Activated naive CD8-positive, alpha-beta T cell treated with anti-CD3 and anti-CD28 coated beads, Interleukin-2, amount 10 ng/mL, durations not matched to agents 7 days and 5 days (primary cell): Measurements from ENCODE around the gene DLG2. TPM values are rescaled to one million over a fixed set of nuclear protein-coding genes. Genes with fewer than 3 reads are reported as not detected.

Experiments
- ATAC-seq: fragments of 150-1000 bp; cut with Tn5 transposase; one replicate; pipeline ENCODE4 v1.10.0; 2021; ENCODE audit warnings: low read depth, moderate library complexity
- POLR2A ChIA-PET: fragments of 350-600 bp; sonication (Branson Sonifier 250); formaldehyde crosslinking; loops from one replicate; lab custom pipeline; 2021; ENCODE audit warnings: antibody characterized with exemption; lab: Charles Lee
- DNase-seq: peaks from one replicate; pipeline ENCODE4 v3.0.0; 2021
- H3K27ac Mint-ChIP-seq: one replicate; pipeline ENCODE4 v1.8.0; 2022; ENCODE audit warnings: mild to moderate bottlenecking, mixed read lengths
- H3K27me3 Mint-ChIP-seq: one replicate; pipeline ENCODE4 v1.8.0; 2022; ENCODE audit warnings: mild to moderate bottlenecking, moderate library complexity, mixed read lengths
- H3K36me3 Mint-ChIP-seq: one replicate; pipeline ENCODE4 v1.8.0; 2021; ENCODE audit warnings: mild to moderate bottlenecking, mixed read lengths
- H3K4me1 Mint-ChIP-seq: one replicate; pipeline ENCODE4 v1.8.0; 2021; ENCODE audit warnings: mixed read lengths
- H3K4me3 Mint-ChIP-seq: one replicate; pipeline ENCODE4 v1.8.0; 2022; ENCODE audit warnings: mild to moderate bottlenecking, moderate library complexity, mixed read lengths
- H3K9me3 Mint-ChIP-seq: one replicate; pipeline ENCODE4 v1.8.0; 2021; ENCODE audit warnings: mixed read lengths
- total RNA-seq, 2 experiments: library from RNA; stranded (reverse); gene quantifications; one replicate each; pipeline ENCODE4 v1.2.3, GENCODE V29; 2021

The DLG2 gene
- total RNA-seq, 2 experiments from 2014 or later: 2.6 to 3.4 TPM

DNA sequence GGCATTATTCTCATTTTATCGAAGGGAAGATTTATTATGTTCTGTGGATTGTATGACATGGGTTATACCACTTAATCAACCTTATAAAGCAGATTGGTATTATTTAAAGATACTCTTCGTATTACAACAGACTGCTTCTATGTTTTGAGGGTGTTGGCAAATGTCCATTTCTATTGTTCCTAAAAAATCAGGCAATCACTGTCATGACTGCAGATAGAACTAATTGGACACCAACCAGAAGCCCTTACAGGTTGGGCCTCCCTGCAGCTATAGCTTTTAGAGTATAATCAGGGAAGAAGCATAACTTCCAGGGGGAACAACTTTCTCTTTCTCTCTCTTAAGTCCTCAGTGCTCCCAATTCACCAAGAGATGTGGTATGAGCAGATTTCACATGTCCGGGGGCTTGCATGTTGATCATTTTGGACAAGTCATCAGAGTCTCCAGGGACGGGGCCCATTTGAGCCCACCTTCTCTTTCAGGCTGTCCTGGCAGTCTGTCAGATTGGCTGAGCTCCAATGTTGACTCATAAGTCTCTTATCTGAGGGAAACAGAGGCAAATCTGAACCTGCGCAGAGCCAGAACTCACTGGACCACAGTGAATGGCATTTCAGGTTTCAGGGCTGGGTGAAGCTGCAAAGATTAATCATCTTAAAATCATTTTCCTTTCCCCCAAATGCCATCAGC, 2077.0 kb downstream of the DLG2 start:
- H3K4me3 Mint-ChIP-seq: no peak overlapping the region
- H3K27ac Mint-ChIP-seq: no peak overlapping the region
- H3K36me3 Mint-ChIP-seq: no peaks in the 10 kb centered on the region
- ATAC-seq (no peak), DNase-seq (no peak)
- H3K27me3 Mint-ChIP-seq: no peaks in the 10 kb centered on the region
- no peaks in the 10 kb centered on the region for H3K9me3 Mint-ChIP-seq
- POLR2A ChIA-PET: no interaction called here
- H3K4me1 Mint-ChIP-seq: no peaks in the 10 kb centered on the region

- Mint-ChIP-seq H3K27me3 (no peaks in the 10 kb centered on the region), H3K36me3 (no peaks in the 10 kb centered on the region), H3K9me3 (no peaks in the 10 kb centered on the region), H3K4me3 (no peak overlapping the region), H3K4me1 (no peaks in the 10 kb centered on the region), H3K27ac (no peak overlapping the region)
- POLR2A ChIA-PET: no interaction called here
- no peak for DNase-seq
- no peak for ATAC-seq
These were observed 2080.8 kb downstream of the DLG2 start for GRCh38 chr11:83546368-83546767.

GRCh38 chr11:83545494-83546260, 2081.5 kb downstream of the DLG2 start:
- H3K27me3 Mint-ChIP-seq: no peaks in the 10 kb centered on the region
- no peaks in the 10 kb centered on the region for H3K9me3 Mint-ChIP-seq
- no peak for DNase-seq
- no peak overlapping the region for H3K27ac Mint-ChIP-seq
- no peak for ATAC-seq
- POLR2A ChIA-PET: no interaction called here
- no peak overlapping the region for H3K4me3 Mint-ChIP-seq
- H3K4me1 Mint-ChIP-seq: no peaks in the 10 kb centered on the region
- no peaks in the 10 kb centered on the region for H3K36me3 Mint-ChIP-seq

- H3K36me3 Mint-ChIP-seq: no peaks in the 10 kb centered on the region
- no peak overlapping the region for H3K27ac Mint-ChIP-seq
- H3K9me3 Mint-ChIP-seq: no peaks in the 10 kb centered on the region
- POLR2A ChIA-PET: no interaction called here
- H3K4me3 Mint-ChIP-seq: no peak overlapping the region
- ATAC-seq (no peak), DNase-seq (no peak)
- no peaks in the 10 kb centered on the region for H3K4me1 Mint-ChIP-seq
- no peaks in the 10 kb centered on the region for H3K27me3 Mint-ChIP-seq
These were observed 2082.3 kb downstream of the DLG2 start for GRCh38 chr11:83544846-83545245.

DNA sequence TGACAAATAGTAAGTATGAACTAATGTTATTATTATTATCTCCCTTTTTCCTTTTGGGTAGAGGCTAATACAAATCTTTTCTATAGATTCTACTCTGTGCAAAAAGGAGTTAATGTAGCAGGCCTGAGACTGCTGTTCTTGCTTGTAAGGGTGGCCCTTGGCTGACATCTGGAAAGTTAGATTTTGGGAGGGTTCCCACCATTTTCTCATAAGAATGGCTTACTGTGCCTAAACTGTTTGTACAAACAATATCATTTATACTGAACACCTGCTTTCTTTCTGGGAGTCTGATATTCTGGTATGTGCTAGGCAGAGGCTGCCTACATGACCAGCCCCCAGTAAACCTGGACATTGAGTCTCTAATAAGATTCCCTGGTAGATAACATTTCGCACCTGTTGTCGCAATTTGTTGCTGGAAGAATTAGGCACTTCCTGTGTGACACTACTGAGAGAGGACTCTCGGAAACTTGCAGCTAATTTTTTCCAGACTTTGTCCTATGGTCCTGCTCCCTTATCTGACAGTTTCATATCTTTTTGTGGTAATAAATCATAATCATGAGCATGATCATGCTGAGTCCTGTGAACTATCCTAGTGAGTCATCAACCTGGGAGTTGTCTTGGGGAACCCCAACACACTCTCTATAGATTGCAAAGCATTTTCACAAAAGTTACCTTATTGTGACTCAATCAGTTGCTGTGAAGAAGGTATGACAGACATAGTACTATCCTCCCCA, 2083.3 kb downstream of the DLG2 start:
- H3K27ac Mint-ChIP-seq: no peak overlapping the region
- no peaks in the 10 kb centered on the region for H3K9me3 Mint-ChIP-seq
- POLR2A ChIA-PET: no interaction called here
- DNase-seq (no peak), ATAC-seq (no peak)
- H3K4me3 Mint-ChIP-seq: no peak overlapping the region
- no peaks in the 10 kb centered on the region for H3K27me3 Mint-ChIP-seq
- H3K36me3 Mint-ChIP-seq: no peaks in the 10 kb centered on the region
- no peaks in the 10 kb centered on the region for H3K4me1 Mint-ChIP-seq

DNA sequence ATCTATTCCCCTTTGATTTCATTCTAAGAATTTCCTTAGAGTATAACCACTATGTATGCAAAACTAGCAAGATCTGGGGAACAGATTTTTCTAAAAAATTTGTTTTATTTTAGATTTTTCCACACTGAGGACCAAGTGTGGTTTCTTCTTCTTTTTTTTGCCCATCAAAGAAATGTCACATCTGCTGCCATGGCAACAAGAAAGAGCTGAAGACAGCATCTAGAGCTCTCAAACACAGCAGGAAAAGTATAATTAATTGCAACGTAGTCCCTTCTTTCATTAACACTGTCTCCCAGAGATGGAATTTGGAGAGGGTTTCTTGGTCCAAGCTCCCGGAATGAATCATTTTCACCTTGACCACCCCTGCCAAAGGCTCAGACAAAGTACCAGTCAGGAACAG, 2084.3 kb downstream of the DLG2 start:
- Mint-ChIP-seq H3K4me3 (no peak overlapping the region), H3K36me3 (no peaks in the 10 kb centered on the region), H3K4me1 (no peaks in the 10 kb centered on the region), H3K27ac (no peak overlapping the region), H3K27me3 (no peaks in the 10 kb centered on the region), H3K9me3 (no peaks in the 10 kb centered on the region)
- DNase-seq (no peak), ATAC-seq (no peak)
- POLR2A ChIA-PET: no interaction called here

- ATAC-seq (no peak), DNase-seq (no peak)
- H3K36me3 Mint-ChIP-seq: no peaks in the 10 kb centered on the region
- POLR2A ChIA-PET: no interaction called here
- no peaks in the 10 kb centered on the region for H3K27me3 Mint-ChIP-seq
- H3K27ac Mint-ChIP-seq: no peak overlapping the region
- H3K9me3 Mint-ChIP-seq: no peaks in the 10 kb centered on the region
- H3K4me3 Mint-ChIP-seq: no peak overlapping the region
- no peaks in the 10 kb centered on the region for H3K4me1 Mint-ChIP-seq
These were observed 2086.4 kb downstream of the DLG2 start for GRCh38 chr11:83540728-83541127.

GRCh38 chr11:83540112-83540675, 2086.9 kb downstream of the DLG2 start:
- Mint-ChIP-seq H3K36me3 (no peaks in the 10 kb centered on the region), H3K4me1 (no peaks in the 10 kb centered on the region), H3K4me3 (no peak overlapping the region), H3K27me3 (no peaks in the 10 kb centered on the region), H3K9me3 (no peaks in the 10 kb centered on the region), H3K27ac (no peak overlapping the region)
- no peak for DNase-seq
- ATAC-seq: no peak
- POLR2A ChIA-PET: no interaction called here

DNA sequence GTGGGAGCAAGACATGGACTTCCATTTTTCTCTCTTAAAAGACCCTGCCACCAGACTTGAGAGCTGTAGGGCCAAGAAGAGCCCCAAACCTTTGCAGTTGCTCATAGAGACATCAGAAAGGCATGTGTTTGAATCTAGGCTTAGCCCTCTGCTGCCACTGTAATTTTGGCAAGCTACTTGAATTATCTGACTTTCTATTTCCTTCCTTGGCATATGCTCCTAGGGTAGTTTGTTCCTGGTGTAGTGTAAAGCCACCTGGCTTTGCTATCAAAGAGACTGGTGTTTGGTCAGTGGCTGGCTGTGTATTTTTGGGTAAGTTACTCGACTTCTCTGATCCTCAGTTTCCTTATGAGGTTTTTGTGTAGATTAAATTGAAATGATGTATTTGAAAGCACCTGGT, 2088.9 kb downstream of the DLG2 start:
- H3K4me3 Mint-ChIP-seq: no peak overlapping the region
- no peaks in the 10 kb centered on the region for H3K4me1 Mint-ChIP-seq
- no peaks in the 10 kb centered on the region for H3K27me3 Mint-ChIP-seq
- no peaks in the 10 kb centered on the region for H3K9me3 Mint-ChIP-seq
- DNase-seq: no peak
- POLR2A ChIA-PET: no interaction called here
- H3K27ac Mint-ChIP-seq: no peak overlapping the region
- H3K36me3 Mint-ChIP-seq: no peaks in the 10 kb centered on the region
- ATAC-seq: no peak

GRCh38 chr11:83537131-83537610, 2090.0 kb downstream of the DLG2 start:
- Mint-ChIP-seq H3K27me3 (no peaks in the 10 kb centered on the region), H3K27ac (no peak overlapping the region), H3K4me1 (no peaks in the 10 kb centered on the region), H3K9me3 (no peaks in the 10 kb centered on the region), H3K4me3 (no peak overlapping the region), H3K36me3 (no peaks in the 10 kb centered on the region)
- ATAC-seq (no peak), DNase-seq (no peak)
- POLR2A ChIA-PET: no interaction called here

- Mint-ChIP-seq H3K36me3 (no peaks in the 10 kb centered on the region), H3K27ac (no peak overlapping the region), H3K4me1 (no peaks in the 10 kb centered on the region), H3K9me3 (no peaks in the 10 kb centered on the region), H3K4me3 (no peak overlapping the region), H3K27me3 (peaks cover 4% of the 10 kb centered on the region)
- POLR2A ChIA-PET: interaction anchor here (0.5 kb wide), 1 partner anchor 664 kb away, joined by 3 read pairs; no protein-coding TSS in a partner anchor
- DNase-seq (no peak), ATAC-seq (no peak)
These were observed 2094.0 kb downstream of the DLG2 start for GRCh38 chr11:83533166-83533565.

DNA sequence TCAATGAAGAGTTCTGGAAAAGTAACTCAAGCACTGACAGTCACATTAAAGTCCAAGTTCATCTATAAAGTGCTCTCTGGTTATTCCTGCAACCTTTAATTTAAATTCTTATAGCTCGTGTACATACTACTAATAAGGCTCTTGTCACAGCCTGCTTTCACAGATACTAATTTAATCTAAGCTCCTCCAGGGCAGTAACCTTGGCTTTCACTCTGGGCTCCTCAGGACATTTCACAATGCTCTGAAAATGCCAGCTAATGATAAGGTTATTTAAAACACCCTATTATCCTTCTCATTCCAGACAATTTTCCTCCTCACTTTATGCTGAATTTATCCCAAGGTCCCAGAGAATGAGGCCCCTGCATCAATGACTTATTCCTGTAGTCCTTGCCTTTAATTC, 2098.3 kb downstream of the DLG2 start:
- H3K27ac Mint-ChIP-seq: no peak overlapping the region
- no peaks in the 10 kb centered on the region for H3K4me1 Mint-ChIP-seq
- H3K27me3 Mint-ChIP-seq: peaks cover 4% of the 10 kb centered on the region
- ATAC-seq: no peak
- POLR2A ChIA-PET: no interaction called here
- no peak for DNase-seq
- H3K9me3 Mint-ChIP-seq: no peaks in the 10 kb centered on the region
- H3K36me3 Mint-ChIP-seq: no peaks in the 10 kb centered on the region
- no peak overlapping the region for H3K4me3 Mint-ChIP-seq

DNA sequence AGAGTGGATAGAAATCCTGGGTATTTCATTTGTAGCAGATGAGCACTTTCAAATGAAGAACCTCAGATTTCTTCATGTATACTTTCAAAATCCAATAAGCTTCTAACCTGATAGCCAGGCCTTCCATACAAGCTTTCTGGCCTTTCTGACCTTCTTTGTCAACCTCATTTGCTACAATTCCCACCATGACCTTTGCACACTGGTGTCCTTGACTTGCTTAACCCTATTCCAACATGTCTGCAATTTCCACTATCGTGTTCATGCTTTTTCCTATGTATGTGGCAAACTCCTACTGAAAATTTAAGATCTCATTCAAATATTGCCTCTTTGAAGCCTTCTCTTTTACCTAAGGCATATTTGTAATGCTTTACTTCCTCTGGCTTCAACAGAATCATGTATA, 2098.9 kb downstream of the DLG2 start:
- H3K4me3 Mint-ChIP-seq: no peak overlapping the region
- DNase-seq (no peak), ATAC-seq (no peak)
- no peaks in the 10 kb centered on the region for H3K36me3 Mint-ChIP-seq
- H3K27ac Mint-ChIP-seq: no peak overlapping the region
- H3K4me1 Mint-ChIP-seq: no peaks in the 10 kb centered on the region
- H3K9me3 Mint-ChIP-seq: no peaks in the 10 kb centered on the region
- H3K27me3 Mint-ChIP-seq: peaks cover 4% of the 10 kb centered on the region
- POLR2A ChIA-PET: no interaction called here
